ENCODE measurements around the gene DAPK2. TPM values are rescaled to one million over a fixed set of nuclear protein-coding genes. Genes with fewer than 3 reads are reported as not detected.

The DAPK2 gene
- total and polyA plus RNA-seq, 2 of the 13 experiments (the other 11 are each of a cell fraction or from before 2014, with no cell fraction given), result 0.33 to 0.63 TPM

DNA sequence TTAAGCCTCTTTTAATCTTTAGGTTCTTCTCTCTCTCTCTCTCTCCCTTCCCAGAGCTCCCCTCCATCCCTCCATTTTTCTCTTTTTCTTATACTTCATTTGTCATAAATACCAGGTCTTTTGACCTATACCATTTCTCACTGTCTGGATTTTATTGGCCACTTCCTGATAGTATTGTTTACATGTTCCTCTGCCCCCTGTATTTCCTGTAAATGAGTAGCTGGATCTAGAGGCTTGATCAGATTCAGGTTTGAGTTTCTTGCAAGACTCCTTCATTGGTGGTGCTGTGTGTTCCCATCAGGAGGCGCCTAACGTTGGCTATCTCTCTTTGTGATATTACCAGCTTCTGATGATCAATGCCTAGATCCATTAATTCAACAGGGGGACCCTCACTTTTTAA lies 42.2 kb downstream of the DAPK2 start:
- H3K27ac ChIP-seq (ENCODE audit: extremely low read length, insufficient read depth, low read length), result no peak overlapping the region
- H3K4me2 ChIP-seq (ENCODE audit: low read depth, low read length), result no peak overlapping the region
- no peak for FAIRE-seq
- no peaks in the 10 kb centered on the region for H3K79me2 ChIP-seq (ENCODE audit: insufficient read depth, low read length)
- peaks cover 0 to 2% of the 10 kb centered on the region in 2 experiments; a peak in 1 of 5 replicates for H3K27me3 ChIP-seq (ENCODE audit: control insufficient read depth in 1 of 2, insufficient read depth in 2 of 2, low read length in 2 of 2)
- no peak overlapping the region for H2AFZ ChIP-seq (ENCODE audit: low read length)
- H3K4me3 ChIP-seq (replicated peaks in 1 of 3; ENCODE audit: insufficient read depth in 1 of 3, low read depth in 2 of 3, low read length in 3 of 3), result no peak overlapping the region
- H3K9me3 ChIP-seq (ENCODE audit: low read length), result no peaks in the 10 kb centered on the region
- intact Hi-C loops (cut with micrococcal nuclease; ENCODE audit: unreplicated experiment), result no loop called here
- BruUV-seq (replicated peaks), result no TSS peak
- H4K20me1 ChIP-seq (ENCODE audit: insufficient read depth, low read length), result no peaks in the 10 kb centered on the region
- WGBS (ENCODE audit: low lambda C conversion rate), result 71% methylated on average over 2 of the region's 2 CpGs
- no peak for DNase-seq (ENCODE audit: low spot score)
- no peak for ATAC-seq
- H3K9ac ChIP-seq (ENCODE audit: insufficient read depth, low read depth, low read length), result no peak overlapping the region
- in situ Hi-C loops (cut with HindIII; ENCODE audit: extremely low pct_ligation_motif_present, low pct_unique_long_range_greater_than_20kb), result no loop called here
- peaks cover 34% of the 10 kb centered on the region for H3K4me1 ChIP-seq (ENCODE audit: insufficient read depth, low read length)
- ChIA-PET CTCF (ENCODE audit: low intra/inter-chr PET ratio, low total read pairs) (no interaction called here), POLR2A (no interaction called here)
- no peaks in the 10 kb centered on the region for H3K36me3 ChIP-seq (replicated peaks in 1 of 2; ENCODE audit: control insufficient read depth in 1 of 2, insufficient read depth in 2 of 2, low read length in 2 of 2)
- TF ChIP-seq SMARCC2 (IDR thresholded peaks at IDR 0.05), result no peak
- TF ChIP-seq, protein P1, sequence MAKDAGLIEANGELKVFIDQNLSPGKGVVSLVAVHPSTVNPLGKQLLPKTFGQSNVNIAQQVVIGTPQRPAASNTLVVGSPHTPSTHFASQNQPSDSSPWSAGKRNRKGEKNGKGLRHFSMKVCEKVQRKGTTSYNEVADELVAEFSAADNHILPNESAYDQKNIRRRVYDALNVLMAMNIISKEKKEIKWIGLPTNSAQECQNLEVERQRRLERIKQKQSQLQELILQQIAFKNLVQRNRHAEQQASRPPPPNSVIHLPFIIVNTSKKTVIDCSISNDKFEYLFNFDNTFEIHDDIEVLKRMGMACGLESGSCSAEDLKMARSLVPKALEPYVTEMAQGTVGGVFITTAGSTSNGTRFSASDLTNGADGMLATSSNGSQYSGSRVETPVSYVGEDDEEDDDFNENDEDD (CRISPR knock-in tag; IDR thresholded peaks at IDR 0.05; ENCODE audit: borderline replicate concordance), result no peak
- TF ChIP-seq, protein P2, sequence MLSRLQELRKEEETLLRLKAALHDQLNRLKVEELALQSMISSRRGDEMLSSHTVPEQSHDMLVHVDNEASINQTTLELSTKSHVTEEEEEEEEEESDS (CRISPR knock-in tag; IDR thresholded peaks at IDR 0.05; ENCODE audit: borderline replicate concordance), result no peak
- TF ChIP-seq, protein P3, sequence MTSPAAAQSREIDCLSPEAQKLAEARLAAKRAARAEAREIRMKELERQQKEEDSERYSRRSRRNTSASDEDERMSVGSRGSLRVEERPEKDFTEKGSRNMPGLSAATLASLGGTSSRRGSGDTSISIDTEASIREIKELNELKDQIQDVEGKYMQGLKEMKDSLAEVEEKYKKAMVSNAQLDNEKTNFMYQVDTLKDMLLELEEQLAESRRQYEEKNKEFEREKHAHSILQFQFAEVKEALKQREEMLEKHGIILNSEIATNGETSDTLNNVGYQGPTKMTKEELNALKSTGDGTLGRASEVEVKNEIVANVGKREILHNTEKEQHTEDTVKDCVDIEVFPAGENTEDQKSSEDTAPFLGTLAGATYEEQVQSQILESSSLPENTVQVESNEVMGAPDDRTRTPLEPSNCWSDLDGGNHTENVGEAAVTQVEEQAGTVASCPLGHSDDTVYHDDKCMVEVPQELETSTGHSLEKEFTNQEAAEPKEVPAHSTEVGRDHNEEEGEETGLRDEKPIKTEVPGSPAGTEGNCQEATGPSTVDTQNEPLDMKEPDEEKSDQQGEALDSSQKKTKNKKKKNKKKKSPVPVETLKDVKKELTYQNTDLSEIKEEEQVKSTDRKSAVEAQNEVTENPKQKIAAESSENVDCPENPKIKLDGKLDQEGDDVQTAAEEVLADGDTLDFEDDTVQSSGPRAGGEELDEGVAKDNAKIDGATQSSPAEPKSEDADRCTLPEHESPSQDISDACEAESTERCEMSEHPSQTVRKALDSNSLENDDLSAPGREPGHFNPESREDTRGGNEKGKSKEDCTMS (CRISPR knock-in tag; conservative IDR thresholded peaks at IDR 0.05), result no peak
- no peak for TF ChIP-seq ZNF317 (CRISPR knock-in tag; IDR thresholded peaks at IDR 0.05)
- TF ChIP-seq CREB1 (IDR thresholded peaks at IDR 0.05), result no peak
- TF ChIP-seq CREB1 (CRISPR knock-in tag; IDR thresholded peaks at IDR 0.05), result no peak
- TF ChIP-seq ZNF891 (CRISPR knock-in tag; IDR thresholded peaks at IDR 0.05), result no peak
- TF ChIP-seq NCOA5 (CRISPR knock-in tag; IDR thresholded peaks at IDR 0.05), result no peak
- TF ChIP-seq PITX1 (CRISPR knock-in tag; IDR thresholded peaks at IDR 0.05), result no peak
- TF ChIP-seq, protein P4, sequence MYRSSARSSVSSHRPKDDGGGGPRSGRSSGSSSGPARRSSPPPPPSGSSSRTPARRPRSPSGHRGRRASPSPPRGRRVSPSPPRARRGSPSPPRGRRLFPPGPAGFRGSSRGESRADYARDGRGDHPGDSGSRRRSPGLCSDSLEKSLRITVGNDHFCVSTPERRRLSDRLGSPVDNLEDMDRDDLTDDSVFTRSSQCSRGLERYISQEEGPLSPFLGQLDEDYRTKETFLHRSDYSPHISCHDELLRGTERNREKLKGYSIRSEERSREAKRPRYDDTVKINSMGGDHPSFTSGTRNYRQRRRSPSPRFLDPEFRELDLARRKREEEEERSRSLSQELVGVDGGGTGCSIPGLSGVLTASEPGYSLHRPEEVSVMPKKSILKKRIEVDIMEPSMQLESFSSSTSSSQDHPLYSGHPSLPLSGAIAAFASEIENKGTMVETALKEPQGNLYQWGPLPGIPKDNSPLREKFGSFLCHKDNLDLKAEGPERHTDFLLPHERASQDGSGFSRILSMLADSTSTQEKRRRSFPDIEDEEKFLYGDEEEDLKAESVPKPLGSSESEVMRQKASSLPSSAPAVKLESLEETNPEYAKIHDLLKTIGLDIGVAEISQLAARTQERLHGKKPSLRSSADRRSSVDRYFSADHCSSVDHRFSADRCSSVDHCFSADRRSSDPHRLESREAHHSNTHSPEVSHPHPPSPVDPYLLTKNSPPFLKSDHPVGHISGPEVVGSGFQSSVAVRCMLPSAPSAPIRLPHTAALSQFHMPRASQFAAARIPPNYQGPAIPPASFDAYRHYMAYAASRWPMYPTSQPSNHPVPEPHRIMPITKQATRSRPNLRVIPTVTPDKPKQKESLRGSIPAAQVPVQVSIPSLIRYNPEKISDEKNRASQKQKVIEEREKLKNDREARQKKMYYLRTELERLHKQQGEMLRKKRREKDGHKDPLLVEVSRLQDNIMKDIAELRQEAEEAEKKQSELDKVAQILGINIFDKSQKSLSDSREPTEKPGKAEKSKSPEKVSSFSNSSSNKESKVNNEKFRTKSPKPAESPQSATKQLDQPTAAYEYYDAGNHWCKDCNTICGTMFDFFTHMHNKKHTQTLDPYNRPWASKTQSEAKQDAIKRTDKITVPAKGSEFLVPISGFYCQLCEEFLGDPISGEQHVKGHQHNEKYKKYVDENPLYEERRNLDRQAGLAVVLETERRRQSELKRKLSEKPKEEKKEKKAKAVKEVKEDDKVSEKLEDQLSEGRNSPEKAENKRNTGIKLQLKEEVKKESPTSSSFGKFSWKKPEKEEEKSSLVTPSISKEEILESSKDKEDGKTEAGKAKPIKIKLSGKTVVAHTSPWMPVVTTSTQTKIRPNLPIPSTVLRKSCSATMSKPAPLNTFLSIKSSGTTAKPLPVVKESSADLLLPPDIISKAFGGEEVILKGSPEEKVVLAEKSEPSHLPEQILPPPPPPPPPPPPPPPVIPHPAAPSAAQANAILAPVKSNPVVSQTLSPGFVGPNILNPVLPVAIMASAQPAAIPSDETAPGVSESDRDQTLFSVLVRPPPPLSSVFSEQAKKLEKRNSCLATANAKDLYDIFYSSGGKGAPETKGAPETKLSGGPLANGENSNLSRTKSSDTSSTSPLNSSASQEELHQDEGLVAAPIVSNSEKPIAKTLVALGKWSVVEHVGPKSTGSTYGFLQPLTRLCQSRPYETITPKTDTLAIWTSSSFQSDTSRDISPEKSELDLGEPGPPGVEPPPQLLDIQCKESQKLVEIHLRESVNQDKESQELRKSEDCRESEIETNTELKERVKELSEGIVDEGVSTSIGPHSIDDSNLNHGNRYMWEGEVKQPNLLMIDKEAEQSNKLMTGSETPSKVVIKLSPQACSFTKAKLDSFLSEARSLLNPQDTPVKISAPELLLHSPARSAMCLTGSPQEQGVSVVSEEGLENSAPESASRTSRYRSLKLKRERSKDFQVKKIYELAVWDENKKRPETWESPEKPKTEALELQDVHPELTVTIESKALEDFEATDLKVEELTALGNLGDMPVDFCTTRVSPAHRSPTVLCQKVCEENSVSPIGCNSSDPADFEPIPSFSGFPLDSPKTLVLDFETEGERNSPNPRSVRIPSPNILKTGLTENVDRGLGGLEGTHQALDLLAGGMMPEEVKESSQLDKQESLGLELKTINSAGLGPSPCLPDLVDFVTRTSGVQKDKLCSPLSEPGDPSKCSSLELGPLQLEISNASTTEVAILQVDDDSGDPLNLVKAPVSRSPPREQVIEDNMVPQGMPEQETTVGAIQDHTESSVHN (CRISPR knock-in tag; IDR thresholded peaks at IDR 0.05), result no peak
- TF ChIP-seq GLI4 (CRISPR knock-in tag; IDR thresholded peaks at IDR 0.05; ENCODE audit: borderline replicate concordance), result no peak

Data from HepG2 (cell line).